ENCODE data around the gene PDZD7.

PDZD7 gene

DNA sequence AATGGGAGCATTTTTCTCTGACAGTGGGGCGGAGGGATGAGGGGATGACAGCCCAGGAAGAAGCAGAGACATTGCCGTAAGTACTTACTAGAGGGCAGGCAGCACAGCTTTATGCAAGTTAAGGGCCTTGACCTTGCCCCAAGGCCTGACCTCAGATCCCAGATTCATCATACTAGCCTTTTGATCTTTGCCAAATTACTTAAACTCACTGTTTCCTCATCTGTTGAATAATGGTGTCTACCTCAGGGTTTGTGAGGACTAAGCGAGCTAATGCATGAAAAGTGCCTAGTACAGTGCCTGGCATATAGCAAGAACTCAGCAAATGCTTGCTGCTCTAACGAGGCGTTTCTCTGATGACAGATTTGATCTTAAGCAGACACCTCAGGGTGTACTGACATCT, 65.1 kb downstream of the PDZD7 start:
- no peak for DNase-seq (ENCODE audit: low read depth)
- H3K4me3 ChIP-seq (ENCODE audit: control insufficient read depth, low read depth, low read length), result no peak overlapping the region
- TF ChIP-seq, protein P1, sequence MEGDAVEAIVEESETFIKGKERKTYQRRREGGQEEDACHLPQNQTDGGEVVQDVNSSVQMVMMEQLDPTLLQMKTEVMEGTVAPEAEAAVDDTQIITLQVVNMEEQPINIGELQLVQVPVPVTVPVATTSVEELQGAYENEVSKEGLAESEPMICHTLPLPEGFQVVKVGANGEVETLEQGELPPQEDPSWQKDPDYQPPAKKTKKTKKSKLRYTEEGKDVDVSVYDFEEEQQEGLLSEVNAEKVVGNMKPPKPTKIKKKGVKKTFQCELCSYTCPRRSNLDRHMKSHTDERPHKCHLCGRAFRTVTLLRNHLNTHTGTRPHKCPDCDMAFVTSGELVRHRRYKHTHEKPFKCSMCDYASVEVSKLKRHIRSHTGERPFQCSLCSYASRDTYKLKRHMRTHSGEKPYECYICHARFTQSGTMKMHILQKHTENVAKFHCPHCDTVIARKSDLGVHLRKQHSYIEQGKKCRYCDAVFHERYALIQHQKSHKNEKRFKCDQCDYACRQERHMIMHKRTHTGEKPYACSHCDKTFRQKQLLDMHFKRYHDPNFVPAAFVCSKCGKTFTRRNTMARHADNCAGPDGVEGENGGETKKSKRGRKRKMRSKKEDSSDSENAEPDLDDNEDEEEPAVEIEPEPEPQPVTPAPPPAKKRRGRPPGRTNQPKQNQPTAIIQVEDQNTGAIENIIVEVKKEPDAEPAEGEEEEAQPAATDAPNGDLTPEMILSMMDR (conservative IDR thresholded peaks at IDR 0.05; ENCODE audit: control insufficient read depth, insufficient read depth, low read depth, low read length), result no peak

DNA sequence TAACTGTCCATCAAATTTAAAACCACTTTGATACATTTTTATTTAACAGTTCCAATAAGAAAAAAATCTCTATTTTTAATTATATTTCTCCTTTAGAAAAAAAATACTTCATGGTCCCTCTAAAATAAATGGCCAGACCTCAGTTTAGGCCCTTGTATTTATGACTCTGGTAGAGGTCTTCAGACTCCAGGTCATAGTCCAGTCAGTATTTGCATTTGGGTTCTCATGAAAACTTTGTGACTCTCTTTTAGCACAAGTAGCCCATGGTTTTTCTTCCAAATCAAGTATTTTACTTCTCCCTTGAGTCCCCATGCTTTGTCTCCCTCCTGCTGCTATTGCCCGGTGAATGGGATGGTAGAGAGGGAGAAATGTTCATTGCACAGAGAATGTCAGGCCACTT, 67.1 kb downstream of the PDZD7 start:
- no peak for DNase-seq (ENCODE audit: low read depth)
- TF ChIP-seq, protein P1 (conservative IDR thresholded peaks at IDR 0.05; ENCODE audit: control insufficient read depth, insufficient read depth, low read depth, low read length), result no peak
- H3K4me3 ChIP-seq (ENCODE audit: control insufficient read depth, low read depth, low read length), result no peak overlapping the region

GRCh38 chr10:100962351-100963080, 68.4 kb downstream of the PDZD7 start:
- TF ChIP-seq, protein P1 (conservative IDR thresholded peaks at IDR 0.05; ENCODE audit: control insufficient read depth, insufficient read depth, low read depth, low read length), result no peak
- no peak for DNase-seq (ENCODE audit: low read depth)

GRCh38 chr10:100960251-100960650, 70.7 kb downstream of the PDZD7 start:
- TF ChIP-seq, protein P1 (conservative IDR thresholded peaks at IDR 0.05; ENCODE audit: control insufficient read depth, insufficient read depth, low read depth, low read length), result no peak
- no peak overlapping the region for H3K4me3 ChIP-seq (ENCODE audit: control insufficient read depth, low read depth, low read length)
- DNase-seq (ENCODE audit: low read depth), result no peak

More at GRCh38 chr10:100962351-100963080, 68.4 kb downstream of the PDZD7 start:
- no peak overlapping the region for H3K4me3 ChIP-seq (ENCODE audit: control insufficient read depth, low read depth, low read length)
